Activated CD4-positive, alpha-beta memory T cell treated with anti-CD3 and anti-CD28 coated beads, Interleukin-2, amount 10 ng/mL, durations not matched to agents 7 days and 5 days (primary cell): ENCODE data around the gene THBS3. TPM values are rescaled to one million over a fixed set of nuclear protein-coding genes. Genes with fewer than 3 reads are reported as not detected.
"Not testable (repeated sequence)": the region's sequence is repeated elsewhere in the genome, so short reads cannot be mapped to it uniquely, and the experiment has no call there.

ENCODE experiments used
- CTCF ChIA-PET: fragments of 350-600 bp; sonication (Branson Sonifier 250); formaldehyde crosslinking; loops from one replicate; lab custom pipeline; 2021; ENCODE audit warnings: antibody characterized with exemption, inconsistent platforms; lab: Charles Lee
- POLR2A ChIA-PET: fragments of 350-600 bp; sonication (Branson Sonifier 250); formaldehyde crosslinking; loops from one replicate; lab custom pipeline; 2021; ENCODE audit warnings: antibody characterized with exemption; lab: Charles Lee
- DNase-seq: peaks from one replicate; pipeline ENCODE4 v3.0.0-alpha.2; 2020
- H3K27ac Mint-ChIP-seq: one replicate; pipeline ENCODE4 v1.8.0; 2021; ENCODE audit warnings: mild to moderate bottlenecking, mixed read lengths
- H3K27me3 Mint-ChIP-seq: one replicate; pipeline ENCODE4 v1.8.0; 2021; ENCODE audit warnings: mixed read lengths
- H3K36me3 Mint-ChIP-seq: one replicate; pipeline ENCODE4 v1.8.0; 2021; ENCODE audit warnings: low read depth, mixed read lengths
- H3K4me1 Mint-ChIP-seq: one replicate; pipeline ENCODE4 v1.8.0; 2021; ENCODE audit warnings: mixed read lengths
- H3K4me3 Mint-ChIP-seq: one replicate; pipeline ENCODE4 v1.8.0; 2021; ENCODE audit warnings: mild to moderate bottlenecking, mixed read lengths
- H3K9me3 Mint-ChIP-seq: one replicate; pipeline ENCODE4 v1.8.0; 2021; ENCODE audit warnings: mixed read lengths
- total RNA-seq, 2 experiments: library from RNA; stranded (reverse); gene quantifications; one replicate each; pipeline ENCODE4 v1.2.3, GENCODE V29; 2021

Gene THBS3
- total RNA-seq, 2 experiments from 2014 or later, result 30.7 to 32.3 TPM

DNA sequence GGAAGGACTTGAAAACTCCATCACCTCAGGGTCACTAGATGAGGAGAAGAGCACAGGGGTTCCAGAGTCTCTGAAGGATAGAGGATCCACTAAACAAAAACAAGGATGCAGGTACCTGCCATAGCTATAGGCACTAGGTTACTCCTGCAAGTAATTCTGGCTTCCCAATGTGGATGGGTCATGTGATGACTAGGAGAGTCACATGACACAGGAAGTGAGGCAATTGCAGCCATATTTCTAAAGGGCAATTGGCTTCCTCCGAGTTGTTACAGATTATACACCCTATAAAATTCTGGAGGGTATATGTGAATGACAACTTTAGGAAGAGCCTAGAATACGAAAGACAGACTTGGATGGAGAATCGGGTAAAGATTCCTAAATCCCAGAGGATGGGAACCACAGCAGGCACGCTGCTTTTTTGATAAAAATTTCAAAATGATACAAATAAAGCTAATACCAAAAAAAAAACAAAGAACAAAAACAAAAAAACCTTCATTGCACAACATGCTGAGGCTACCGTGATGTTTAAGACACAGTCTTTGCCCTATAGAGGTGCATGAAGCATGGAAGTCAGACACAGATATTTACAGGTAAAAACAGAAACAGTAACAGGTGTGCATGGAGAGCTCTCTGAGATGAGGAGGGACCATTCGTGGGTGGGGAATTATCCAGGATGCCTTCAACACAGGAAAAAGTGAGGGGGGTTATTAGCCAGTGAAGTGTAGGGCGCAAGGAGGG is 11.3 kb upstream of the THBS3 start:
- DNase-seq, result peak; percentile 33
- H3K36me3 Mint-ChIP-seq, result peaks cover 40% of the 10 kb centered on the region
- peaks cover 54% of the 10 kb centered on the region for H3K4me1 Mint-ChIP-seq
- ChIA-PET POLR2A (interaction anchor here (0.7 to 2.5 kb wide), 9 partner anchors 8 to 46 kb away, joined by 3 to 15 read pairs (median 3); partner anchors contain the start of genes KRTCAP2, MTX1, THBS3 and TRIM46), CTCF (interaction anchor here (0.8 to 2.2 kb wide), 6 partner anchors 11 to 46 kb away, joined by 3 to 6 read pairs (median 5); partner anchors contain the start of genes KRTCAP2 and MTX1)
- no peaks in the 10 kb centered on the region for H3K9me3 Mint-ChIP-seq
- no peaks in the 10 kb centered on the region for H3K27me3 Mint-ChIP-seq
- peak overlapping the region; percentile 93 for H3K27ac Mint-ChIP-seq
- no peak overlapping the region for H3K4me3 Mint-ChIP-seq

DNA sequence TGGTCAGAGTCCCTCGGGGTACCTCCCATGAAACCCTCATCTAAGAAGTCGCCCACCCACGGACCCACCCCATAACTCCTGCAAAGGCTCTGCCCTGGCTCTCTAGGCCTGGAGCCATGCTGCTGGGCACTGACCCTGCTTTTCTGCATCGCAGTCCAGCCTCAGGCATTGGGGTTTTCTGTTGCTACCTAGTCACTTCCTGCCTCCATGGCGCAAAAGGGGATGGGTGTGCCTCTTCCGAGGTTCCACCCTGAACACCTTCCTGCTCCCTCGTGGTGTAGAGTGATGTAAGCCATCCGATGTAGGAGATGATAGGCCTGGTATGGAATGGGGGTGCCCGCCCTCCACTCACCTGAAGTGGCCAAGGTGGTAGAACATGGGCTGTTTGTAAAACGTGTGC is 7.0 kb upstream of the THBS3 start:
- CTCF ChIA-PET, H3K9me3 Mint-ChIP-seq, DNase-seq, H3K27me3 Mint-ChIP-seq: not testable (repeated sequence)
- POLR2A ChIA-PET, result interaction anchor here (1.2 to 1.5 kb wide), 2 partner anchors 8 to 29 kb away, joined by 4 read pairs; no protein-coding TSS in a partner anchor
- Mint-ChIP-seq H3K36me3 (peaks cover 41% of the 10 kb centered on the region), H3K4me3 (peak overlapping the region; percentile 38), H3K4me1 (peaks cover 47% of the 10 kb centered on the region), H3K27ac (peak overlapping the region; percentile 97)

DNA sequence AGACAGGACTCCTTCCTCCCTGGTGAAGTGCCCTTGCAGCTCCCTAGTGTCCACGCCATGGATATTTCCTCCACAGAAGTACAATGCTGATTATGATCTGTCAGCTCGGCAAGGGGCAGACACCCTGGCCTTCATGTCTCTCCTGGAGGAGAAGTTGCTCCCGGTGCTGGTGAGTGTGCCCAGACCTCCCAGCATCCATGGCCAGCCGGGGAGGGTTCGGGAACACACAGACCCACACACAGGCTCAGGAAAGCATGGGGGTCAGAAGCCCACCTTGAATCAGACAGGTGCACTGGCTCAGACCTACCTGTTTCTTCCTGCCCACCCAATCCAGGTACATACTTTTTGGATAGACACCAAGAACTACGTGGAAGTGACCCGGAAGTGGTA is 4.3 kb upstream of the THBS3 start:
- CTCF ChIA-PET, H3K4me3 Mint-ChIP-seq, H3K27me3 Mint-ChIP-seq, DNase-seq, H3K27ac Mint-ChIP-seq, H3K9me3 Mint-ChIP-seq: not testable (repeated sequence)
- POLR2A ChIA-PET, result interaction anchor here (0.9 kb wide), 1 partner anchor 12 kb away, joined by 3 read pairs; no protein-coding TSS in a partner anchor
- Mint-ChIP-seq H3K36me3 (peaks cover 31% of the 10 kb centered on the region), H3K4me1 (peaks cover 49% of the 10 kb centered on the region)

DNA sequence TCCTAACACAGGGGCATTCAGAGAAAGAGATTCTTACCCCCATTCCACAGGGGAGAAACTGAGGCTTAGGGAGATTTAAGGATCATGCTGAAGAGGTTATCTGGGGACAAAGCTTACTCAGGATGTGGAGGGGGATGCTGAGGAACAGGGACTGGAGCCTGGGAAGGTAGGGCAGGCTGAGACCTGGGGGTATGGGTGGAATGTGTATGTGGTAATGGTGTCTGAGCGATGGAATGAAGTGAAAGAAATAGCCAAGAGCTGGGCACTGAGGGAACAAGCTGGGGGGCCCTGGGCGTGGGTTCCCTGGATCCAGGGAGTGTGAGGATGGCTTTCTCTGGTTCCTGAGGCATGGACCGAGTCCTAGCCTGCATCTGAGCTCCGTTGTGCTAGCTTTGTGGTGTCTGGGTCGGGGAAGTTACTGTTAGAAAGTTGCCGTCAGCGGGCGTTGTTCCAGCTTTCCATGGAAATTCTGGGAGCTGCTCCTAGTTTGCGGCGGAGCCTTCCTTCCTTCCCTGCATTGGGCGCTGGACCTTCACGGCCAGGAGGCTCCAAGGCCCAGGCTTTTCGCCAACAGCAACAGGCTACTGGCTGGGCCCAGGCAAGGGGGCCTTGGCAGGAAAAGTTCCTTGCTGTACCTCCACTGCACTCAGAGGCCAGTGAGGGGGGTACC is 3.8 kb upstream of the THBS3 start:
- DNase-seq, H3K27ac Mint-ChIP-seq, H3K9me3 Mint-ChIP-seq, H3K4me3 Mint-ChIP-seq, H3K27me3 Mint-ChIP-seq, CTCF ChIA-PET: not testable (repeated sequence)
- POLR2A ChIA-PET, result interaction anchor here (0.9 kb wide), 1 partner anchor 11 kb away, joined by 3 read pairs; no protein-coding TSS in a partner anchor
- peaks cover 30% of the 10 kb centered on the region for H3K36me3 Mint-ChIP-seq
- H3K4me1 Mint-ChIP-seq, result peaks cover 53% of the 10 kb centered on the region

DNA sequence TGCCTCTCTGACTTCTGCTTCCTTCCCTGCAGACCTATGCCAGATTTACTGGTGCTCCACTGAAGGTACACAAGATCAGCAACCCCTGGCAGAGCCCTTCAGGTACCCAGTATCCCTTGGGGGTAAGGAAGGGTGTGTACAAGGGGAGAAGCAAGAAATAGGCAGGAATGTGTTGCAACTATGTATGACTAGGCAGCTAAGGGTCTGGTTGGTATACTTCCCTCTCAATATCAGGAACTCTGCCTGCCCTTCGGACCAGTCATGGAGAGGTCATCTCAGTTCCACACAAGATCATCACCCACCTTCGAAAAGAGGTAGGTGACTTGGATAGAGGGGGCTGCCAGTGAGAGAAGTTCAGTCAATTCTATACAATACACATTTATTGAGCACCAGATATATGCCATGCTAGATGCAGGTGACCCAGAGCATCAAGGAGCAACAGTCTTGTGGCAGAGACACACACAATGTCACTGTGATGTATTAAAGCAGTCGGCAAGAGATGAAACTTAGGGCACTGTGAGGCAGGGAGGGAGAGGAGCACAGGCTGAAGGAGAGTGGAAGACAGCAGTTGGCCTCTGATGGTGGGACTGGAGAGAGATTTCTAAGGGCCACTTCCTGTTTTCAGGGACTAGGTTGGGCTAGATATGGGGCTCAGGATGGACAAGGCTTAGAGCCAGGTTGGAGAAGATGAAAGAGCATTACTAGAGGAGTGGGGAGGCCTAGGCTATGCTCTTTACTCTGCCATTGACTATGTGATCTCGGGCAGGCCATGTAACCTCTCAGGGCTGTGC is 2.8 kb upstream of the THBS3 start:
- no peak for DNase-seq
- Mint-ChIP-seq H3K27ac (peak overlapping the region; percentile 8), H3K4me1 (peaks cover 49% of the 10 kb centered on the region), H3K4me3 (peak overlapping the region; percentile 85), H3K9me3 (no peaks in the 10 kb centered on the region), H3K36me3 (peaks cover 20% of the 10 kb centered on the region), H3K27me3 (no peaks in the 10 kb centered on the region)
- ChIA-PET POLR2A (interaction anchor here (1.5 to 4.8 kb wide), 7 partner anchors 14 to 113 kb away, joined by 3 to 87 read pairs (median 26); a partner anchor contains a TSS), CTCF (interaction anchor here (1.4 to 2.3 kb wide), 2 partner anchors 14 to 38 kb away, joined by 3 to 13 read pairs; partner anchors contain the start of gene KRTCAP2)

DNA sequence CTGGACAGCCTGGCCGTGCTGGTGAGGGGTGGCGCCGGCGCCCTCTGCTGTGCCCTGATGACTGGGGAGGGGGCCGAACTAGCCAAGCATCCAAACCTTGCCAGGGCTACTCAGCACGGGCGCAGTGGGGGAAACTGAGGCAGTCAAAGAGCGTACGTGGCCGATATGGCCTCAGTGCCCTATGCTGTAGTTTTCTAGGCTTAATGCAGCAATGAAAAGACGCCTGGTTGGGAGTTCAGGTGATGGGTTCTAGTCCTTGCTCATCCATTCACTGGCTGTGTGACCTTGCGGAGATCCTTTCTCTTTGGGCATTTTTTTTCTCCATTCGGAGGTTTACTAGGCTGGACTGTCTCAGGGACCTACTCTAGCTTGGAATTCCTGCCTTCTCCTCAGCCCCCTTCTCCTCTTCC is 1.6 kb upstream of the THBS3 start:
- Mint-ChIP-seq H3K4me3 (peak overlapping the region; percentile 85), H3K36me3 (peaks cover 12% of the 10 kb centered on the region), H3K4me1 (peaks cover 40% of the 10 kb centered on the region), H3K9me3 (no peaks in the 10 kb centered on the region), H3K27me3 (no peaks in the 10 kb centered on the region), H3K27ac (peak overlapping the region; percentile 74)
- no peak for DNase-seq
- POLR2A ChIA-PET, result interaction anchor here (0.7 to 4.8 kb wide), 13 partner anchors 10 to 116 kb away, joined by 3 to 87 read pairs (median 12); partner anchors contain the start of genes CLK2, KRTCAP2 and TRIM46
- CTCF ChIA-PET, result interaction anchor here (0.6 to 5.1 kb wide), 9 partner anchors 15 to 527 kb away, joined by 3 to 58 read pairs (median 3); partner anchors contain the start of gene KRTCAP2

DNA sequence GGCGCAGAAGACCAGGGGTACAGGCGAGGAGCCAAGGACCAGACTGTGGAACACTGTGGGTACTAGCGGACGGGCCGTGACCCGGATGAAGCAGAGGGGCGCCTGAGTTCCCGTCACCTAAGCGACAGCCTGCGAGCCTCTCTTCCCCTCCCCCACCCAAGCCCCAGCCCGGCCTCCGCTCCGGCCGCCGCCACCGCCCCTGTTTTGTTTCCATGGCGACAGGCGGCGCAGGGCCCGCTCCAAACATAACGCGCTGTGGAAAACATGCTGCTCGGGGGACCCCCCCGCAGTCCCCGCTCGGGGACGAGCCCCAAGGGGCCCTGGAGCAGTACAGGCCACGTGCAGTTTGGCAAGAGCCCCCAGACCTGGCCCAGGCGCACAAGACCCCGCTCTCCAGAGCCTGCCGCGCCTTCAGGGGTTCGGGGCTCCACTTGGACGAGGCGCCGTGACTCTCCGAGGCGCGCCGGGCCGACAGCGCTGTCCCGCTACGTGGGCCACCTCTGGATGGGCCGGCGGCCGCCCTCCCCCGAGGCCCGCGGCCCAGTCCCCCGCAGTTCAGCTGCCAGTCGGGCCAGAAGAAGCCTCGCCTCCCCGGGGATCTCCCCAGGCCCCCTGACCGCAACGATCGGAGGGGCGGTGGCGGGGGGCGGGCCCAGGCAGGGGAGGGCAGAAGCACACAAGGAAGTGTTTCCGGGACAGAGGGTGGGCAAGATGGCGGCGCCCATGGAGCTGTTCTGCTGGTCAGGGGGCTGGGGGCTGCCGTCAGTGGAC is 1.0 kb upstream of the THBS3 start, which contains the start of gene MTX1:
TSS of gene MTX1 (plus strand) at position 155 of the 771 bp plus-strand sequence. CDS start at position 265, 110 bp downstream.
- Mint-ChIP-seq H3K9me3 (no peaks in the 10 kb centered on the region), H3K27me3 (no peaks in the 10 kb centered on the region), H3K27ac (peak within 1 kb of the TSS; percentile 80), H3K36me3 (peaks cover 12% of the 10 kb centered on the region), H3K4me3 (peak within 1 kb of the TSS; percentile 85), H3K4me1 (peaks cover 40% of the 10 kb centered on the region)
- CTCF ChIA-PET, result interaction anchor here (0.6 to 5.1 kb wide), 14 partner anchors 11 to 527 kb away, joined by 3 to 58 read pairs (median 4); partner anchors contain the start of gene KRTCAP2
- DNase-seq, result peak; percentile 89
- POLR2A ChIA-PET, result interaction anchor here (1.0 to 4.8 kb wide), 14 partner anchors 11 to 116 kb away, joined by 3 to 87 read pairs (median 14); partner anchors contain the start of genes CLK2, KRTCAP2 and TRIM46

DNA sequence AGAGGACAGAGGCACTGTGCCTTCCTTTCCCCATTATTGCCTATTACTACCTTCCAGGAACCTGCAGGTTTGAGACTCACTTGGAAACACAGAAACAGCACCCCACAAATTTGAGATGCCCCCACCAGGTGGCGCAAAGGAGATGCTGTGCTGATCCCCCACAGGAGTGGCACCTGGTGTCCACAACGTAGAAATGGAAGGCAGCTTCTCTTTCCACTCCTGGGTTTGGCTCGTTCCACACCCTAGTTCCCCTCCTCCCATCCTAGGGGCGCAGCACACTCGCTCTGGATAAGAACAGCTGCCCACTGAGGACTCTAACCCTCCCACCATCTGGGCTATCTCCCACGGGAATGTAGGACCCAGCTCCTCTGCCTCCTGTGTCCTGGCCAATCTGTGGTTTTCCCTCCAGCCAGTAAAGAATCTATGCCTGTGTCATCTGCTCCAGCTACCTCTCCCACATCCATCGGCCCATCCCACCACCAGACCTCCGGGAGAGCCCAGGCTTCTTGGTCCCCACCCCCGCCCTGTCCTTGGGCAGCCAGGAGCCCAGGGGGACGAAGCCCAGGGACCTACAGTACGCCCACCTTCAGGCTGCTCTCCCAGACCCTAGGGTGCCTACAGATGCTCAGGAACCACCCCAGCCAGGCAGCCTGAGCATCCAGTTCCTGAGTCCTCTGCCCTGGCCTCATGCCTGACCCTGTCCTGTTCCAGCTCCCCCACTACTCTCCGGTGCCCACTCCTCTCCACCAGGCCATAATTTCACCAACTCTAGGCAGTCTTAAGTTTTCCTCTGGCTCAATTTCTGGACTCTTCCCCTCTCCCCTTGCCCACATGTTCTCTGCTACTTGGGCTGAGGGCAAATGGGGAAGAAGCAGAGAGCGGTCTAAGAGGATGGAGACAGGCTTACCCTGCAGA is 549 bp downstream of the THBS3 start:
- no peaks in the 10 kb centered on the region for H3K9me3 Mint-ChIP-seq
- H3K27me3 Mint-ChIP-seq, result no peaks in the 10 kb centered on the region
- peak overlapping the region; percentile 79 for H3K27ac Mint-ChIP-seq
- H3K36me3 Mint-ChIP-seq, result peaks cover 12% of the 10 kb centered on the region
- ChIA-PET POLR2A (interaction anchor here (0.6 to 4.8 kb wide), 16 partner anchors 8 to 1075 kb away, joined by 3 to 87 read pairs (median 4); partner anchors contain the start of genes CLK2, KRTCAP2, SMG5 and TRIM46), CTCF (interaction anchor here (0.8 to 5.1 kb wide), 18 partner anchors 9 to 117 kb away, joined by 3 to 58 read pairs (median 8); partner anchors contain the start of genes KRTCAP2, RUSC1 and SCAMP3)
- peaks cover 40% of the 10 kb centered on the region for H3K4me1 Mint-ChIP-seq
- H3K4me3 Mint-ChIP-seq, result peak overlapping the region; percentile 62
- DNase-seq, result peak; percentile 92

DNA sequence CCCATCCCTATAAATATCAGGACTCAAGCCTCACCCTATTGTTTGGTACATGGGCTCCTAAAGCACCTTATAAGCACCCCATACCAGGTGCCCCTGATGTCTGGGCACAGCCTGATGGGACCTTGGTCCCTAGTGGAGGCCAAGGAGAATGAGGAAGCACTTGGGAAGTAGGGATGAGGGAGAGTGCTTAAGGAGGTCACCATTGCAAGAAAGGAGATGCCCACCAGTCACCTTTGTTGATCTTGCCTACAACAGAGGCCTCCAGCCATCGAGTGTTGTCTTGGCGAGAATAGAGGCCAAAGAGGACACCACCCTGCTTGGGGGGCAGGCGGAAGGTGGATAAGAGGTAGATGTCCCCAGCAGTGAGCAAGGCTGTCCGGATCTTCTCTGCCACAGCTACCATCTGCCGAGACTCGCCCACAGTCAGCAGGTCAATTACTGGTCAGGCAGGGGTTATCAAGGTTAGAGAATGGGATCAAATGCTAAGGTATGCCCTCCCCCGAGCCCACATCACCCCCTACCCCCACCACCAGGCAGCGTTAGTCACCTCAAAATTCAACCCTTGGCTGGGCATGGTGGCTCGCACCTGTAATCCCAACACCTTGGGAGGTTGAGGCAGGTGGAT is 1.6 kb downstream of the THBS3 start:
- ChIA-PET POLR2A (interaction anchor here (4.8 kb wide), 1 partner anchor 12 kb away, joined by 87 read pairs; no protein-coding TSS in a partner anchor), CTCF (interaction anchor here (1.1 to 5.1 kb wide), 7 partner anchors 9 to 38 kb away, joined by 3 to 58 read pairs (median 8); a partner anchor contains a TSS)
- Mint-ChIP-seq H3K4me1 (peaks cover 37% of the 10 kb centered on the region), H3K9me3 (no peaks in the 10 kb centered on the region), H3K27me3 (no peaks in the 10 kb centered on the region), H3K36me3 (peaks cover 7% of the 10 kb centered on the region), H3K27ac (no peak overlapping the region), H3K4me3 (no peak overlapping the region)
- DNase-seq, result no peak

DNA sequence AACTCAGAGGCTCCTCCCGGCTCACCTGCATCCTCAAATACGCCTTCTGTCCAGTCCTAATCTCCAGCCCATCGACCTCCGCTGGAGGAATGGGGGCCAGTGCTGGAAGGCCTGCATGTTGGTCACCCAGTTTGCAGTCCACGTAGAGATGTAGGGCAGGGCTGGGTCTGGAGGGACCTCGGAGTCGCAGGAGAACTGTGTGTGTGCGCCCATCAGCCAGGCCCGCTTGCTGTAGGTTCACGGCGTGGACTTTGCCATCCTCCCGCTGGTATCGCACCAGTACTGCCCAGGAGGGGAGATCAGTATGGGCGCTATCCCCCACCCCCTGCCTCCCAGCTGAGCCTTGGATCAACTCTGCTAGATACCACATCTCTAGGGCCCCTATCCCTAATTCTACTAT is 2.7 kb downstream of the THBS3 start:
- CTCF ChIA-PET, result interaction anchor here (1.1 to 5.1 kb wide), 2 partner anchors 11 to 22 kb away, joined by 4 to 58 read pairs; no protein-coding TSS in a partner anchor
- DNase-seq, result no peak
- Mint-ChIP-seq H3K27me3 (no peaks in the 10 kb centered on the region), H3K9me3 (no peaks in the 10 kb centered on the region), H3K36me3 (peaks cover 4% of the 10 kb centered on the region), H3K4me1 (peaks cover 27% of the 10 kb centered on the region), H3K4me3 (no peak overlapping the region), H3K27ac (no peak overlapping the region)
- POLR2A ChIA-PET, result interaction anchor here (3.8 kb wide), 1 partner anchor 11 kb away, joined by 20 read pairs; no protein-coding TSS in a partner anchor
